ENCODE measurements around the gene CRYBA2. TPM values are rescaled to one million over a fixed set of nuclear protein-coding genes. Genes with fewer than 3 reads are reported as not detected.

Gene CRYBA2
- total and polyA plus RNA-seq, 9 of the 15 experiments (the other 6 are each of a cell fraction or from before 2014, with no cell fraction given) = 0.11 to 1.8 (median 0.62) TPM; not detected in 5

- no peak overlapping the region for H2AFZ ChIP-seq (ENCODE audit: low read depth, low read length)
- CTCF ChIA-PET (ENCODE audit: low intra/inter-chr PET ratio) = no interaction called here
- no peaks in the 10 kb centered on the region for H3K9me3 ChIP-seq (replicated peaks; ENCODE audit: control insufficient read depth, insufficient read depth, low read depth, low read length)
- no peaks in the 10 kb centered on the region for H3K36me3 ChIP-seq (ENCODE audit: control insufficient read depth, insufficient read depth, low read length)
- BruUV-seq (replicated peaks) = no TSS peak
- ATAC-seq = no peak
- POLR2A ChIA-PET = no interaction called here
- H4K20me1 ChIP-seq (replicated peaks; ENCODE audit: control insufficient read depth, insufficient read depth, low read length) = no peaks in the 10 kb centered on the region
- H3K27me3 ChIP-seq (ENCODE audit: control insufficient read depth in 2 of 2, insufficient read depth in 2 of 2, low read length in 2 of 2) = peaks cover 0 to 26% of the 10 kb centered on the region in 2 experiments; a peak in 2 of 5 replicates
- no peak overlapping the region for H3K27ac ChIP-seq (ENCODE audit: extremely low read depth, low read depth, low read length)
- 39% methylated on average over 17 of the region's 28 CpGs for WGBS (ENCODE audit: insufficient coverage, low coverage, missing lambda C conversion rate)
- peaks cover 3 to 23% of the 10 kb centered on the region in 2 experiments; a peak in 3 of 5 replicates for H3K4me1 ChIP-seq (replicated peaks in 1 of 2; ENCODE audit: control insufficient read depth in 2 of 2, insufficient read depth in 2 of 2, low read length in 2 of 2)
- H3K9ac ChIP-seq (ENCODE audit: insufficient read depth in 1 of 2, low read depth in 2 of 2, low read length in 2 of 2) = no peak overlapping the region
- in situ Hi-C loops (cut with MboI) (no loop called here), intact Hi-C loops (cut with micrococcal nuclease) (no loop called here)
- H3K79me2 ChIP-seq (ENCODE audit: control insufficient read depth, insufficient read depth, low read length) = no peaks in the 10 kb centered on the region
- FAIRE-seq = no peak
- no peak overlapping the region for H3K4me2 ChIP-seq (ENCODE audit: insufficient read depth, low read length)
- no peak overlapping the region for H3K4me3 ChIP-seq
- DNase-seq (ENCODE audit: extremely low read depth in 1 of 4, low spot score in 3 of 4) = no peak
- no peaks in the 10 kb centered on the region for H3K9me1 ChIP-seq (ENCODE audit: control insufficient read depth, insufficient read depth, low read length)
- TF ChIP-seq ZNF589 (CRISPR knock-in tag; IDR thresholded peaks at IDR 0.05; ENCODE audit: low read depth) (no peak), GTF2A2 (tag; IDR thresholded peaks at IDR 0.05) (no peak), IFI16 (CRISPR knock-in tag; IDR thresholded peaks at IDR 0.05) (no peak), ZNF511 (CRISPR knock-in tag; IDR thresholded peaks at IDR 0.05) (no peak), NFATC3 (IDR thresholded peaks at IDR 0.05) (no peak), CREB1 (IDR thresholded peaks at IDR 0.05) (no peak), CREB1 (CRISPR knock-in tag; IDR thresholded peaks at IDR 0.05) (no peak), BCOR (IDR thresholded peaks at IDR 0.05) (no peak), MIER1 (IDR thresholded peaks at IDR 0.05; ENCODE audit: low read depth) (no peak), YBX1 (IDR thresholded peaks at IDR 0.05) (no peak), FOS (IDR thresholded peaks at IDR 0.05; ENCODE audit: extremely low read depth, insufficient read length) (no peak), POLR3G (IDR thresholded peaks at IDR 0.05; ENCODE audit: extremely low read depth, insufficient read length, insufficient replicate concordance) (no peak), FOXP4 (CRISPR knock-in tag; IDR thresholded peaks at IDR 0.05; ENCODE audit: borderline replicate concordance) (no peak), ZNF518B (CRISPR knock-in tag; IDR thresholded peaks at IDR 0.05) (no peak), FOXA3 (CRISPR knock-in tag; conservative IDR thresholded peaks at IDR 0.05 in 1 of 2, IDR thresholded peaks at IDR 0.05 in 1 of 2) (no peak), NR2C1 (IDR thresholded peaks at IDR 0.05) (no peak), NR2C1 (tag; IDR thresholded peaks at IDR 0.05) (no peak), NFE2L1 (tag; IDR thresholded peaks at IDR 0.05; ENCODE audit: borderline replicate concordance, low read depth) (no peak), ZNF134 (CRISPR knock-in tag; conservative IDR thresholded peaks at IDR 0.05) (no peak)
Measured at GRCh38 chr2:218982586-218983262, 10.5 kb downstream of the CRYBA2 start.

Data from K562 (cell line).